H9 (cell line): ENCODE data around the gene PALD1. TPM values are rescaled to one million over a fixed set of nuclear protein-coding genes. Genes with fewer than 3 reads are reported as not detected.

Source experiments
- DNase-seq: peaks from one replicate; pipeline ENCODE4 v3.0.0-alpha.2; 2017
- H2AFZ ChIP-seq: one replicate; pipeline ENCODE4 v1.6.1; 2013; ENCODE audit warnings: mild to moderate bottlenecking, low read length, control low read depth, moderate library complexity
- H2AK5ac ChIP-seq: 2 replicates; pipeline ENCODE4 v1.6.1; 2013; ENCODE audit warnings: low read length, control low read depth, mixed read lengths; ENCODE audit not compliant: insufficient read length
- H2BK120ac ChIP-seq: one replicate; pipeline ENCODE4 v1.6.1; 2013; ENCODE audit warnings: low read depth, mild to moderate bottlenecking, low read length, control low read depth, inconsistent platforms; ENCODE audit not compliant: poor library complexity, severe bottlenecking
- H2BK12ac ChIP-seq: 2 replicates; pipeline ENCODE4 v1.6.1; 2013; ENCODE audit warnings: low read length, control low read depth, mixed read lengths, low read depth; ENCODE audit not compliant: insufficient read length
- H2BK15ac ChIP-seq: 2 replicates; pipeline ENCODE4 v1.6.1; 2013; ENCODE audit warnings: low read depth, low read length, control low read depth
- H2BK20ac ChIP-seq: one replicate; pipeline ENCODE4 v1.6.1; 2013; ENCODE audit warnings: low read depth, mild to moderate bottlenecking, low read length, control low read depth, inconsistent platforms; ENCODE audit not compliant: poor library complexity, severe bottlenecking
- H2BK5ac ChIP-seq: 2 replicates; pipeline ENCODE4 v1.6.1; 2013; ENCODE audit warnings: low read length, control low read depth, mixed read lengths; ENCODE audit not compliant: insufficient read length
- H3K14ac ChIP-seq: 2 replicates; pipeline ENCODE4 v1.6.1; 2013; ENCODE audit warnings: low read length, control low read depth; ENCODE audit not compliant: insufficient read depth
- H3K18ac ChIP-seq: 2 replicates; pipeline ENCODE4 v1.6.1; 2013; ENCODE audit warnings: low read depth, mild to moderate bottlenecking, mixed read lengths, low read length, control low read depth; ENCODE audit not compliant: insufficient read length
- H3K23ac ChIP-seq: 2 replicates; pipeline ENCODE4 v1.6.1; 2013; ENCODE audit warnings: low read length, control low read depth, mixed read lengths, low read depth; ENCODE audit not compliant: insufficient read length
- H3K23me2 ChIP-seq: 2 replicates; pipeline ENCODE4 v1.6.1; 2013; ENCODE audit warnings: low read depth, mild to moderate bottlenecking, mixed read lengths, low read length, control low read depth; ENCODE audit not compliant: insufficient read length, poor library complexity, severe bottlenecking
- H3K27ac ChIP-seq: 2 replicates; pipeline ENCODE4 v1.5.1; 2013; ENCODE audit warnings: low read length, control low read depth, mixed read lengths, low read depth; ENCODE audit not compliant: insufficient read length
- H3K27me3 ChIP-seq: 2 replicates; pipeline ENCODE4 v1.6.1; 2013; ENCODE audit warnings: low read length, control low read depth, inconsistent platforms; ENCODE audit not compliant: insufficient read depth
- H3K4ac ChIP-seq: 2 replicates; pipeline ENCODE4 v1.6.1; 2013; ENCODE audit warnings: low read depth, mild to moderate bottlenecking, control low read depth, inconsistent platforms, low read length, moderate library complexity
- H3K4me1 ChIP-seq: 2 replicates; pipeline ENCODE4 v1.6.1; 2013; ENCODE audit warnings: low read length, control low read depth, inconsistent platforms; ENCODE audit not compliant: insufficient read depth
- H3K4me2 ChIP-seq: 2 replicates; pipeline ENCODE4 v1.6.1; 2013; ENCODE audit warnings: low read length, control low read depth, mixed read lengths; ENCODE audit not compliant: insufficient read length, insufficient read depth
- H3K56ac ChIP-seq: 2 replicates; pipeline ENCODE4 v1.6.1; 2013; ENCODE audit warnings: low read depth, mild to moderate bottlenecking, mixed read lengths, low read length, control low read depth; ENCODE audit not compliant: insufficient read length
- H3K79me1 ChIP-seq: 2 replicates; pipeline ENCODE4 v1.6.1; 2013; ENCODE audit warnings: low read depth, mild to moderate bottlenecking, moderate library complexity, low read length, control low read depth, inconsistent platforms; ENCODE audit not compliant: insufficient read depth, poor library complexity, severe bottlenecking
- H3K79me2 ChIP-seq: 2 replicates; pipeline ENCODE4 v1.6.1; 2013; ENCODE audit warnings: low read length, control low read depth, inconsistent platforms; ENCODE audit not compliant: insufficient read depth
- H3K9ac ChIP-seq: 2 replicates; pipeline ENCODE4 v1.6.1; 2013; ENCODE audit warnings: low read length, control low read depth, mixed read lengths; ENCODE audit not compliant: insufficient read length; ENCODE audit errors: extremely low read depth
- H3K9me3 ChIP-seq: one replicate; pipeline ENCODE4 v1.6.1; 2013; ENCODE audit warnings: low read depth, low read length, inconsistent platforms; ENCODE audit not compliant: control insufficient read depth
- H3T11ph ChIP-seq: one replicate; pipeline ENCODE4 v1.6.1; 2013; ENCODE audit warnings: mild to moderate bottlenecking, low read length, control low read depth, inconsistent platforms
- H4K20me1 ChIP-seq: one replicate; pipeline ENCODE4 v1.6.1; 2013; ENCODE audit not compliant: control insufficient read depth, insufficient read length, insufficient read depth
- H4K5ac ChIP-seq: 2 replicates; pipeline ENCODE4 v1.6.1; 2013; ENCODE audit warnings: low read depth, mild to moderate bottlenecking, mixed read lengths, low read length, control low read depth; ENCODE audit not compliant: insufficient read length
- H4K8ac ChIP-seq: replicated peaks from 2 replicates; pipeline ENCODE4 v1.6.1; 2013; ENCODE audit warnings: low read length, control low read depth, mixed read lengths, low read depth; ENCODE audit not compliant: insufficient read length
- H4K91ac ChIP-seq: 2 replicates; pipeline ENCODE4 v1.6.1; 2013; ENCODE audit warnings: low read depth, mild to moderate bottlenecking, moderate library complexity, mixed read lengths, low read length, control low read depth; ENCODE audit not compliant: insufficient read length
- H3K27ac Mint-ChIP-seq, 3 experiments: 2 replicates in 2 of 3; 3 replicates in 1 of 3; pipeline ENCODE4 v1.8.0; 2020 to 2021; ENCODE audit warnings: mixed read lengths in 3 of 3, mild to moderate bottlenecking in 1 of 3, moderate library complexity in 1 of 3
- H3K27me3 Mint-ChIP-seq: 2 replicates; pipeline ENCODE4 v1.8.0; 2021; ENCODE audit warnings: low read depth, mild to moderate bottlenecking, moderate library complexity, mixed read lengths
- H3K36me3 Mint-ChIP-seq, 3 experiments: 2 replicates in 2 of 3; 3 replicates in 1 of 3; pipeline ENCODE4 v1.8.0; 2020 to 2021; ENCODE audit warnings: low read depth in 3 of 3, mixed read lengths in 3 of 3; ENCODE audit not compliant: insufficient read depth in 1 of 3
- H3K4me1 Mint-ChIP-seq, 2 experiments: 2 replicates each; pipeline ENCODE4 v1.8.0; 2020; ENCODE audit warnings: mixed read lengths in 2 of 2
- H3K4me3 Mint-ChIP-seq, 2 experiments: 2 replicates in 1 of 2; 3 replicates in 1 of 2; pipeline ENCODE4 v1.8.0; 2020 to 2021; ENCODE audit warnings: mild to moderate bottlenecking in 2 of 2, mixed read lengths in 2 of 2, moderate library complexity in 1 of 2
- H3K9me3 Mint-ChIP-seq, 2 experiments: 2 replicates in 1 of 2; 3 replicates in 1 of 2; pipeline ENCODE4 v1.8.0; 2020; ENCODE audit warnings: mild to moderate bottlenecking in 2 of 2, mixed read lengths in 2 of 2, moderate library complexity in 1 of 2
- WGBS: extraction: QIAGEN DNeasy Blood & Tissue Kit; methylation state at CpG from one replicate; pipeline ENCODE4 v1.1.7; 2013; ENCODE audit warnings: missing lambda C conversion rate, low lambda C conversion rate, mixed read lengths; ENCODE audit not compliant: insufficient read length; ENCODE audit errors: extremely low coverage; 5-methylcytosine and 5-hydroxymethylcytosine counted together
- total RNA-seq: library from RNA; stranded (reverse); gene quantifications from 2 replicates; pipeline ENCODE4 v1.2.1, GENCODE V29; 2021
- TF ChIP-seq, protein P1 (sequence below): fragments of 200-600 bp; sonication (generic); conservative IDR thresholded peaks from 3 replicates; pipeline ENCODE4 v1.8.0; 2021; ENCODE audit warnings: antibody characterized with exemption, mild to moderate bottlenecking

The PALD1 gene
- total RNA-seq, 1 experiment from 2014 or later, result 21.1 TPM

DNA sequence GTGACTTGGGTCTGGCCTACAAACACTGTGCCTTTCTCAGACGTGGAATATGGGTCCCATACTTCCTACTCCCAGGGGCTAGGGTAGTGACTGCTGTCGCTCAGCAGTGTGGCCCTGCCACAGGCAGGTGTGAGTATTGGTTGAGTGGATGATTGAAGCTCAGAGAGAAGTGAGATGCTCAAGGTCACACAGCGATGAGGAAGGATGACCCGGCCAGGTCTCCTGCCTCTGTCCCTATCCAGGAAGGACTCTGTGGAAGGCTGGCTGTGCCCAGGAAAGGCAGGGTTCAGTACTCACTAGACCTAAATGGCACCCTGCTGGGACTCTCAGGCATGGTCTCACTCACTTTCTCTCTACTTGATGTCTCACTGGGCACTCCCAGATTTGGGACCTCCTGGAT lies 121.2 kb downstream of the PALD1 start:
- peaks cover 3% of the 10 kb centered on the region for H4K20me1 ChIP-seq
- no peaks in the 10 kb centered on the region for H3K9me3 ChIP-seq
- TF ChIP-seq, protein P1, sequence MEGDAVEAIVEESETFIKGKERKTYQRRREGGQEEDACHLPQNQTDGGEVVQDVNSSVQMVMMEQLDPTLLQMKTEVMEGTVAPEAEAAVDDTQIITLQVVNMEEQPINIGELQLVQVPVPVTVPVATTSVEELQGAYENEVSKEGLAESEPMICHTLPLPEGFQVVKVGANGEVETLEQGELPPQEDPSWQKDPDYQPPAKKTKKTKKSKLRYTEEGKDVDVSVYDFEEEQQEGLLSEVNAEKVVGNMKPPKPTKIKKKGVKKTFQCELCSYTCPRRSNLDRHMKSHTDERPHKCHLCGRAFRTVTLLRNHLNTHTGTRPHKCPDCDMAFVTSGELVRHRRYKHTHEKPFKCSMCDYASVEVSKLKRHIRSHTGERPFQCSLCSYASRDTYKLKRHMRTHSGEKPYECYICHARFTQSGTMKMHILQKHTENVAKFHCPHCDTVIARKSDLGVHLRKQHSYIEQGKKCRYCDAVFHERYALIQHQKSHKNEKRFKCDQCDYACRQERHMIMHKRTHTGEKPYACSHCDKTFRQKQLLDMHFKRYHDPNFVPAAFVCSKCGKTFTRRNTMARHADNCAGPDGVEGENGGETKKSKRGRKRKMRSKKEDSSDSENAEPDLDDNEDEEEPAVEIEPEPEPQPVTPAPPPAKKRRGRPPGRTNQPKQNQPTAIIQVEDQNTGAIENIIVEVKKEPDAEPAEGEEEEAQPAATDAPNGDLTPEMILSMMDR, result no peak
- no peak for DNase-seq
- peaks cover 0 to 1% of the 10 kb centered on the region in 2 experiments; a peak in 1 of 5 replicates for H3K9me3 Mint-ChIP-seq
- no peaks in the 10 kb centered on the region for H3K23me2 ChIP-seq
- H2BK15ac ChIP-seq, result no peak overlapping the region
- no peaks in the 10 kb centered on the region for H3K27me3 Mint-ChIP-seq
- H3K27me3 ChIP-seq, result no peaks in the 10 kb centered on the region
- no peak overlapping the region for H3K4me3 Mint-ChIP-seq
- no peak overlapping the region for H3K18ac ChIP-seq
- no peaks in the 10 kb centered on the region for H3K79me2 ChIP-seq
- H3T11ph ChIP-seq, result no peak overlapping the region
- H3K14ac ChIP-seq, result no peak overlapping the region
- no peak overlapping the region for H4K5ac ChIP-seq
- no peak overlapping the region for H3K4ac ChIP-seq
- no peak overlapping the region for H4K91ac ChIP-seq
- H2AK5ac ChIP-seq, result no peak overlapping the region
- no peaks in the 10 kb centered on the region; a peak in 1 of 7 replicates for H3K36me3 Mint-ChIP-seq
- H3K4me2 ChIP-seq, result no peak overlapping the region
- peaks cover 6 to 21% of the 10 kb centered on the region in 2 experiments for H3K4me1 Mint-ChIP-seq
- H3K27ac Mint-ChIP-seq, result no peak overlapping the region
- H2BK120ac ChIP-seq, result no peak overlapping the region
- no peak overlapping the region for H2BK20ac ChIP-seq
- H2BK5ac ChIP-seq, result no peak overlapping the region
- H3K56ac ChIP-seq, result no peak overlapping the region
- H2AFZ ChIP-seq, result no peak overlapping the region
- no CpG with 5 or more reads among the region's 4 CpGs for WGBS
- no peaks in the 10 kb centered on the region for H3K4me1 ChIP-seq
- no peak overlapping the region for H3K9ac ChIP-seq
- no peak overlapping the region for H2BK12ac ChIP-seq
- H3K23ac ChIP-seq, result no peak overlapping the region
- no peak overlapping the region for H3K27ac ChIP-seq
- no peaks in the 10 kb centered on the region for H3K79me1 ChIP-seq
- no peak overlapping the region for H4K8ac ChIP-seq
